ENCODE measurements around the gene TFB1M. TPM values are rescaled to one million over a fixed set of nuclear protein-coding genes. Genes with fewer than 3 reads are reported as not detected.
"Not testable (repeated sequence)": the region's sequence is repeated elsewhere in the genome, so short reads cannot be mapped to it uniquely, and the experiment has no call there.

Gene TFB1M
- total and polyA plus RNA-seq, 7 experiments from 2014 or later: 15.8 to 45.4 (median 27.1) TPM

GRCh38 chr6:155240905-155241600 lies 73.2 kb downstream of the TFB1M start:
- DNase-seq (no peak), ATAC-seq (no peak)
- H3K4me3 ChIP-seq (ENCODE audit: low read length): no peak overlapping the region
- Mint-ChIP-seq H3K4me3 (no peak overlapping the region), H3K9me3 (peaks cover 0 to 44% (median 10%) of the 10 kb centered on the region in 11 donors), H3K27me3 (peaks cover 0 to 13% (median 9%) of the 10 kb centered on the region in 5 donors), H3K4me1 (peaks cover 0 to 3% (median 0%) of the 10 kb centered on the region in 7 donors), H3K27ac (no peak overlapping the region), H3K36me3 (peaks cover 0 to 12% (median 4%) of the 10 kb centered on the region in 5 donors)
- H3K27ac ChIP-seq (ENCODE audit: low read depth, low read length): no peak overlapping the region
- no peaks in the 10 kb centered on the region for H3K27me3 ChIP-seq (ENCODE audit: control insufficient read depth in 2 of 2, insufficient read depth in 2 of 2, low read length in 2 of 2)
- H3K36me3 ChIP-seq (ENCODE audit: control insufficient read depth in 2 of 3, insufficient read depth in 3 of 3, low read length in 3 of 3): no peaks in the 10 kb centered on the region
- POLR2A ChIA-PET: no interaction called here
- CTCF ChIA-PET: no interaction called here
- peaks cover 0 to 4% (median 0%) of the 10 kb centered on the region in 3 experiments for H3K9me3 ChIP-seq (ENCODE audit: control insufficient read depth in 2 of 3, low read length in 3 of 3)
- intact Hi-C loops (cut with micrococcal nuclease): no loop called here
- H3K4me1 ChIP-seq (ENCODE audit: control insufficient read depth in 2 of 2, insufficient read depth in 2 of 2, low read length in 2 of 2): no peaks in the 10 kb centered on the region

GRCh38 chr6:155237613-155238012 lies 76.7 kb downstream of the TFB1M start:
- Histone ChIP-seq H3K36me3 (ENCODE audit: control insufficient read depth in 2 of 3, insufficient read depth in 3 of 3, low read length in 3 of 3) (no peaks in the 10 kb centered on the region), H3K27me3 (ENCODE audit: control insufficient read depth in 2 of 2, insufficient read depth in 2 of 2, low read length in 2 of 2) (no peaks in the 10 kb centered on the region), H3K27ac (ENCODE audit: low read depth, low read length) (no peak overlapping the region), H3K9me3 (ENCODE audit: control insufficient read depth in 2 of 3, low read length in 3 of 3) (peaks cover 0 to 4% (median 0%) of the 10 kb centered on the region in 3 experiments), H3K4me1 (ENCODE audit: control insufficient read depth in 2 of 2, insufficient read depth in 2 of 2, low read length in 2 of 2) (no peaks in the 10 kb centered on the region), H3K4me3 (ENCODE audit: low read length) (no peak overlapping the region)
- peaks cover 0 to 36% (median 10%) of the 10 kb centered on the region in 11 donors for H3K9me3 Mint-ChIP-seq
- peaks cover 0 to 3% (median 0%) of the 10 kb centered on the region in 7 donors for H3K4me1 Mint-ChIP-seq
- intact Hi-C loops (cut with micrococcal nuclease): no loop called here
- ATAC-seq (no peak), DNase-seq (no peak)
- H3K27me3 Mint-ChIP-seq: peaks cover 0 to 21% (median 13%) of the 10 kb centered on the region in 5 donors
- no peak overlapping the region for H3K27ac Mint-ChIP-seq
- ChIA-PET CTCF (no interaction called here), POLR2A (no interaction called here)
- H3K4me3 Mint-ChIP-seq: no peak overlapping the region
- H3K36me3 Mint-ChIP-seq: peaks cover 0 to 12% (median 4%) of the 10 kb centered on the region in 5 donors

GRCh38 chr6:155235087-155235486 lies 79.2 kb downstream of the TFB1M start:
- H3K4me3 Mint-ChIP-seq: no peak overlapping the region
- POLR2A ChIA-PET: no interaction called here
- Histone ChIP-seq H3K27me3 (ENCODE audit: control insufficient read depth in 2 of 2, insufficient read depth in 2 of 2, low read length in 2 of 2) (no peaks in the 10 kb centered on the region), H3K4me1 (ENCODE audit: control insufficient read depth in 2 of 2, insufficient read depth in 2 of 2, low read length in 2 of 2) (no peaks in the 10 kb centered on the region), H3K9me3 (ENCODE audit: control insufficient read depth in 2 of 3, low read length in 3 of 3) (peaks cover 0 to 4% (median 0%) of the 10 kb centered on the region in 3 experiments), H3K4me3 (ENCODE audit: low read length) (no peak overlapping the region), H3K27ac (ENCODE audit: low read depth, low read length) (no peak overlapping the region), H3K36me3 (ENCODE audit: control insufficient read depth in 2 of 3, insufficient read depth in 3 of 3, low read length in 3 of 3) (no peaks in the 10 kb centered on the region)
- peaks cover 0 to 14% (median 4%) of the 10 kb centered on the region in 5 donors for H3K36me3 Mint-ChIP-seq
- CTCF ChIA-PET: no interaction called here
- peaks cover 0 to 27% (median 10%) of the 10 kb centered on the region in 11 donors for H3K9me3 Mint-ChIP-seq
- H3K27me3 Mint-ChIP-seq: peaks cover 0 to 17% (median 13%) of the 10 kb centered on the region in 5 donors
- intact Hi-C loops (cut with micrococcal nuclease): no loop called here
- no peak for DNase-seq
- H3K27ac Mint-ChIP-seq: no peak overlapping the region
- no peak for ATAC-seq
- H3K4me1 Mint-ChIP-seq: no peaks in the 10 kb centered on the region

- H3K36me3 ChIP-seq (ENCODE audit: control insufficient read depth in 2 of 3, insufficient read depth in 3 of 3, low read length in 3 of 3): no peaks in the 10 kb centered on the region
- H3K27me3 ChIP-seq (ENCODE audit: control insufficient read depth in 2 of 2, insufficient read depth in 2 of 2, low read length in 2 of 2): no peaks in the 10 kb centered on the region
- H3K27ac Mint-ChIP-seq: no peak overlapping the region
- CTCF ChIA-PET: no interaction called here
- peaks cover 0 to 30% (median 10%) of the 10 kb centered on the region in 11 donors for H3K9me3 Mint-ChIP-seq
- ATAC-seq (no peak), DNase-seq (no peak)
- no peak overlapping the region for H3K4me3 ChIP-seq (ENCODE audit: low read length)
- H3K36me3 Mint-ChIP-seq: peaks cover 0 to 16% (median 4%) of the 10 kb centered on the region in 5 donors
- no peak overlapping the region for H3K27ac ChIP-seq (ENCODE audit: low read depth, low read length)
- H3K4me3 Mint-ChIP-seq: no peak overlapping the region
- H3K4me1 ChIP-seq (ENCODE audit: control insufficient read depth in 2 of 2, insufficient read depth in 2 of 2, low read length in 2 of 2): no peaks in the 10 kb centered on the region
- H3K27me3 Mint-ChIP-seq: peaks cover 0 to 17% (median 13%) of the 10 kb centered on the region in 5 donors
- H3K9me3 ChIP-seq (ENCODE audit: control insufficient read depth in 2 of 3, low read length in 3 of 3): peaks cover 0 to 4% (median 0%) of the 10 kb centered on the region in 3 experiments
- intact Hi-C loops (cut with micrococcal nuclease): no loop called here
- no peaks in the 10 kb centered on the region for H3K4me1 Mint-ChIP-seq
- POLR2A ChIA-PET: no interaction called here
Observed at GRCh38 chr6:155234687-155235086, 79.6 kb downstream of the TFB1M start.

GRCh38 chr6:155234167-155234566 lies 80.1 kb downstream of the TFB1M start:
- Histone ChIP-seq H3K4me1 (ENCODE audit: control insufficient read depth in 2 of 2, insufficient read depth in 2 of 2, low read length in 2 of 2) (no peaks in the 10 kb centered on the region), H3K27me3 (ENCODE audit: control insufficient read depth in 2 of 2, insufficient read depth in 2 of 2, low read length in 2 of 2) (no peaks in the 10 kb centered on the region), H3K9me3 (ENCODE audit: control insufficient read depth in 2 of 3, low read length in 3 of 3) (peaks cover 0 to 4% (median 0%) of the 10 kb centered on the region in 3 experiments), H3K27ac (ENCODE audit: low read depth, low read length) (no peak overlapping the region), H3K4me3 (ENCODE audit: low read length) (no peak overlapping the region), H3K36me3 (ENCODE audit: control insufficient read depth in 2 of 3, insufficient read depth in 3 of 3, low read length in 3 of 3) (no peaks in the 10 kb centered on the region)
- H3K27me3 Mint-ChIP-seq: peaks cover 0 to 17% (median 13%) of the 10 kb centered on the region in 5 donors
- DNase-seq: no peak
- CTCF ChIA-PET: no interaction called here
- ATAC-seq: no peak
- POLR2A ChIA-PET: no interaction called here
- H3K36me3 Mint-ChIP-seq: peaks cover 0 to 16% (median 4%) of the 10 kb centered on the region in 5 donors
- intact Hi-C loops (cut with micrococcal nuclease): no loop called here
- peaks cover 0 to 29% (median 10%) of the 10 kb centered on the region in 11 donors for H3K9me3 Mint-ChIP-seq
- no peaks in the 10 kb centered on the region for H3K4me1 Mint-ChIP-seq
- no peak overlapping the region for H3K4me3 Mint-ChIP-seq
- H3K27ac Mint-ChIP-seq: no peak overlapping the region

- DNase-seq (no peak), ATAC-seq (no peak)
- Mint-ChIP-seq H3K27me3 (peaks cover 0 to 9% (median 8%) of the 10 kb centered on the region in 5 donors), H3K36me3 (peaks cover 0 to 5% (median 4%) of the 10 kb centered on the region in 5 donors), H3K27ac (no peak overlapping the region), H3K4me3 (no peak overlapping the region), H3K9me3 (peaks cover 0 to 16% (median 3%) of the 10 kb centered on the region in 11 donors), H3K4me1 (no peaks in the 10 kb centered on the region)
- POLR2A ChIA-PET: no interaction called here
- H3K36me3 ChIP-seq (ENCODE audit: control insufficient read depth in 2 of 3, insufficient read depth in 3 of 3, low read length in 3 of 3): no peaks in the 10 kb centered on the region
- intact Hi-C loops (cut with micrococcal nuclease): no loop called here
- H3K4me1 ChIP-seq (ENCODE audit: control insufficient read depth in 2 of 2, insufficient read depth in 2 of 2, low read length in 2 of 2): no peaks in the 10 kb centered on the region
- H3K27me3 ChIP-seq (ENCODE audit: control insufficient read depth in 2 of 2, insufficient read depth in 2 of 2, low read length in 2 of 2): no peaks in the 10 kb centered on the region
- no peak overlapping the region for H3K4me3 ChIP-seq (ENCODE audit: low read length)
- H3K27ac ChIP-seq (ENCODE audit: low read depth, low read length): no peak overlapping the region
- CTCF ChIA-PET: no interaction called here
- H3K9me3 ChIP-seq (ENCODE audit: control insufficient read depth in 2 of 3, low read length in 3 of 3): peaks cover 0 to 4% (median 0%) of the 10 kb centered on the region in 3 experiments
Observed at GRCh38 chr6:155232848-155233247, 81.4 kb downstream of the TFB1M start.

- H3K4me1 ChIP-seq (ENCODE audit: control insufficient read depth in 2 of 2, insufficient read depth in 2 of 2, low read length in 2 of 2); ATAC-seq; H3K27ac Mint-ChIP-seq; H3K27me3 ChIP-seq (ENCODE audit: control insufficient read depth in 2 of 2, insufficient read depth in 2 of 2, low read length in 2 of 2); H3K4me1 Mint-ChIP-seq; CTCF ChIA-PET; intact Hi-C loops (cut with micrococcal nuclease); H3K9me3 ChIP-seq (ENCODE audit: control insufficient read depth in 2 of 3, low read length in 3 of 3); POLR2A ChIA-PET; H3K4me3 ChIP-seq (ENCODE audit: low read length); H3K36me3 ChIP-seq (ENCODE audit: control insufficient read depth in 2 of 3, insufficient read depth in 3 of 3, low read length in 3 of 3); H3K4me3 Mint-ChIP-seq; H3K27ac ChIP-seq (ENCODE audit: low read depth, low read length); H3K9me3 Mint-ChIP-seq; H3K36me3 Mint-ChIP-seq; DNase-seq: not testable (repeated sequence)
- peaks cover 0 to 14% (median 4%) of the 10 kb centered on the region in 5 donors for H3K27me3 Mint-ChIP-seq
Observed at GRCh38 chr6:155230975-155231374, 83.3 kb downstream of the TFB1M start.
